Nephron progenitor cell (in vitro differentiated cells): ENCODE measurements around the gene ZNF711.
"Not testable (repeated sequence)": the region's sequence is repeated elsewhere in the genome, so short reads cannot be mapped to it uniquely, and the experiment has no call there.

Experiments used
- DNase-seq: peaks from one replicate; pipeline ENCODE4 v3.0.0; 2021
- H3K27ac Mint-ChIP-seq: 2 replicates; pipeline ENCODE4 v1.8.0; 2021; ENCODE audit warnings: mild to moderate bottlenecking, moderate library complexity, mixed read lengths
- H3K27me3 Mint-ChIP-seq: 2 replicates; pipeline ENCODE4 v1.8.0; 2021; ENCODE audit warnings: mild to moderate bottlenecking, low read depth, mixed read lengths; ENCODE audit not compliant: poor library complexity
- H3K36me3 Mint-ChIP-seq: 2 replicates; pipeline ENCODE4 v1.8.0; 2021; ENCODE audit warnings: low read depth, mixed read lengths
- H3K4me1 Mint-ChIP-seq: 2 replicates; pipeline ENCODE4 v1.8.0; 2021; ENCODE audit warnings: mixed read lengths
- H3K4me3 Mint-ChIP-seq: 2 replicates; pipeline ENCODE4 v1.8.0; 2021; ENCODE audit warnings: mild to moderate bottlenecking, moderate library complexity, mixed read lengths
- H3K9me3 Mint-ChIP-seq: 2 replicates; pipeline ENCODE4 v1.8.0; 2021; ENCODE audit warnings: mild to moderate bottlenecking, moderate library complexity, mixed read lengths
- TF ChIP-seq, protein P1 (sequence below): fragments of 200-600 bp; sonication (generic); IDR thresholded peaks from 2 replicates; pipeline ENCODE4 v1.5.0; 2021; ENCODE audit warnings: antibody characterized with exemption

ZNF711 gene

DNA sequence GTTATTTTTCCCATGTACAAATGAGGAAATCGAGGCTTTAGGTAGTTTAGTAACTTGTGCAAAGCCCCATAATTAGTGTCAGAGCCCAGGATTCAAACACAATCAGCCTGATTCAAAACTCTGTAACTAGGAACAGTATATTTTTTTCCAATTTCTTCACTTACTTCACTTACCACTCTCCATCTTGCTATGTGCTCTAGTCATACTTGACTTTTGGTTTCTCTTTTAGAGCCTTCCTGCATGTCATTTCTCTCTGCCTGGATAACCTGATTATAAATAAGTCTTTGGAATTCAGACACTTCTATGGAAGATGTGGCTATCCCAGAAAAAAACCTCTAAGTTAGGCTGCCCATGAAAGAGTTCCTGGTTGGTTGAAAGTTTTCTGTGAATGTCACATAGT is 22.4 kb upstream of the ZNF711 start:
- DNase-seq = no peak
- H3K4me1 Mint-ChIP-seq = peaks cover 4% of the 10 kb centered on the region
- no peak overlapping the region for H3K4me3 Mint-ChIP-seq
- TF ChIP-seq, protein P1, sequence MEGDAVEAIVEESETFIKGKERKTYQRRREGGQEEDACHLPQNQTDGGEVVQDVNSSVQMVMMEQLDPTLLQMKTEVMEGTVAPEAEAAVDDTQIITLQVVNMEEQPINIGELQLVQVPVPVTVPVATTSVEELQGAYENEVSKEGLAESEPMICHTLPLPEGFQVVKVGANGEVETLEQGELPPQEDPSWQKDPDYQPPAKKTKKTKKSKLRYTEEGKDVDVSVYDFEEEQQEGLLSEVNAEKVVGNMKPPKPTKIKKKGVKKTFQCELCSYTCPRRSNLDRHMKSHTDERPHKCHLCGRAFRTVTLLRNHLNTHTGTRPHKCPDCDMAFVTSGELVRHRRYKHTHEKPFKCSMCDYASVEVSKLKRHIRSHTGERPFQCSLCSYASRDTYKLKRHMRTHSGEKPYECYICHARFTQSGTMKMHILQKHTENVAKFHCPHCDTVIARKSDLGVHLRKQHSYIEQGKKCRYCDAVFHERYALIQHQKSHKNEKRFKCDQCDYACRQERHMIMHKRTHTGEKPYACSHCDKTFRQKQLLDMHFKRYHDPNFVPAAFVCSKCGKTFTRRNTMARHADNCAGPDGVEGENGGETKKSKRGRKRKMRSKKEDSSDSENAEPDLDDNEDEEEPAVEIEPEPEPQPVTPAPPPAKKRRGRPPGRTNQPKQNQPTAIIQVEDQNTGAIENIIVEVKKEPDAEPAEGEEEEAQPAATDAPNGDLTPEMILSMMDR = no peak
- H3K27ac Mint-ChIP-seq = no peak overlapping the region
- H3K36me3 Mint-ChIP-seq = no peaks in the 10 kb centered on the region
- H3K27me3 Mint-ChIP-seq = no peaks in the 10 kb centered on the region
- H3K9me3 Mint-ChIP-seq = peaks cover 27% of the 10 kb centered on the region

DNA sequence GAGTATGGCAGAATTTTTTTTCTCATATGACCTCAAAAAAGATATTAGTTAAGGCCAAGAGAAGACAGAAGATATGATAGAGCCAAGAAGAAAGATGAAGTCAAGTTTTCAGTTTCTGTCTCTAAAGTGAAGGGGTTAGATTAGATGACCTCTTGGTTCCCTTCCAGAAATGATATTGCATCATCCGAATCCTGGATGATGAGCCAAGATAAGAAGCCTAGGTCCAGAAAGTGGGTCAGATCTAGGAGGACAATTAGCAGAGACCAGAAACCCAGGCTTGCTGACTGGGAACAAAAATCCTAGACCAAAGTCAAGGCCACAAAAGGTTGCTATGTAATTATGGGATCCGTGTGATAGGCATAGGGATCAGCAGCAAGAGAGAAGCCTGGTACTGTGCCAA is 20.4 kb upstream of the ZNF711 start:
- TF ChIP-seq, protein P1 = no peak
- Mint-ChIP-seq H3K9me3 (peaks cover 27% of the 10 kb centered on the region), H3K27me3 (no peaks in the 10 kb centered on the region), H3K36me3 (no peaks in the 10 kb centered on the region), H3K27ac (no peak overlapping the region), H3K4me1 (no peaks in the 10 kb centered on the region), H3K4me3 (no peak overlapping the region)
- DNase-seq = no peak

- H3K36me3 Mint-ChIP-seq = peaks cover 6% of the 10 kb centered on the region
- TF ChIP-seq, protein P1 = no peak
- peaks cover 27% of the 10 kb centered on the region for H3K9me3 Mint-ChIP-seq
- no peak for DNase-seq
- H3K27me3 Mint-ChIP-seq = no peaks in the 10 kb centered on the region
- peak overlapping the region; percentile 94 for H3K4me3 Mint-ChIP-seq
- H3K27ac Mint-ChIP-seq = no peak overlapping the region
- H3K4me1 Mint-ChIP-seq = peaks cover 23% of the 10 kb centered on the region
These were observed 636 bp upstream of the ZNF711 start for GRCh38 chrX:85243155-85243554.

DNA sequence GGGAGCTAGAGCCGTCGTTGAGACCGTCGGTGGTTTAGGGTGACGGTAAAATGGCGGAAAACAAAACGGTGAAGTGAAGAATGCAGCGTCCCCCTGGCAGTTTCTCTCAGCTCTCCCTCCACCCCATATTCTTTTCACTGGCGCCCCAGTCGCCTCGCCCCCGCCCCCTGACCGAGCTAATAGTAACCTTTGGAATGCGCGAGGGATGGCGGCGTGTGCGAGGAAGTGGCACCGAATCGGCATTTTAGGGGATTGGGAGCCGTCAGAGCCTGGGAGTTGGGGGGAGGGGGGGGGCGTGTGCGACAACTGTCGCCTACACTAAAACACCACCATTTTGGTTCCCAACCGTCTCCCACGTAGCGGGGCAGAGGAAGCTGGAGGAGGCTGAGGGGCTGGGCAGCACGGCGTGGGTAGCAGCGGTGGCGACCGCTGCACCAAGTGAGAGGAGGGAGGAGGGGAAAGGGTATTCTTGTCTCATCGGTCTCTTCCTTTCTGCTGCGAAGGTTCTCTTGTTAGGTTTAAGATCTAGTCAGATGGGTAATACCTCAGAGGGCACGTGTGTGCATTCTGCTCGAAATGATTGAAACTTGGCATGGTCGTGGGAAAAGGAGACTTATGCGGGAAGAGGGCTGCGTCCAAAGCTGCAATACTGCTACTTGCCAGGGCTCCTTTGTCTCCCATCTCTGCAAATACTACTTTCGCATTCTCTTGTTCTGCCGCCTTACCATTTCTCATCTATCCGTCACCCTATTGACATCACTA is 840 bp downstream of the ZNF711 start:
- Mint-ChIP-seq H3K36me3 (peaks cover 21% of the 10 kb centered on the region), H3K27me3 (no peaks in the 10 kb centered on the region), H3K4me3 (peak overlapping the region; percentile 94), H3K27ac (peak overlapping the region; percentile 98), H3K4me1 (peaks cover 23% of the 10 kb centered on the region), H3K9me3 (peaks cover 26% of the 10 kb centered on the region)
- TF ChIP-seq, protein P1 = no peak
- DNase-seq = peak; percentile 51

DNA sequence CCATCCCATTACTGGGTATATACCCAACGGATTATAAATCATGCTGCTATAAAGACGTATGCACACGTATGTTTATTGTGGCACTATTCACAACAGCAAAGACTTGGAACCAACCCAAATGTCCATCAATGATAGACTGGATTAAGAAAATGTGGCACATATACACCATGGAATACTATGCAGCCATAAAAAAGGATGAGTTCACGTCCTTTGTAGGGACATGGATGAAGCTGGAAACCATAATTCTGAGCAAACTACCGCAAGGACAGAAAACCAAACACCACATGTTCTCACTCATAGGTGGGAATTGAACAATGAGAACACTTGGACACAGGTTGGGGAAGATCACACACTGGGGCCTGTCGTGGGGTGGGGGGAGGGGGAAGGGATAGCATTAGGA is 41.5 kb downstream of the ZNF711 start:
- not testable (repeated sequence) for H3K4me1 Mint-ChIP-seq, H3K27ac Mint-ChIP-seq, H3K27me3 Mint-ChIP-seq, H3K36me3 Mint-ChIP-seq, DNase-seq, H3K4me3 Mint-ChIP-seq
- H3K9me3 Mint-ChIP-seq = peaks cover 53% of the 10 kb centered on the region

DNA sequence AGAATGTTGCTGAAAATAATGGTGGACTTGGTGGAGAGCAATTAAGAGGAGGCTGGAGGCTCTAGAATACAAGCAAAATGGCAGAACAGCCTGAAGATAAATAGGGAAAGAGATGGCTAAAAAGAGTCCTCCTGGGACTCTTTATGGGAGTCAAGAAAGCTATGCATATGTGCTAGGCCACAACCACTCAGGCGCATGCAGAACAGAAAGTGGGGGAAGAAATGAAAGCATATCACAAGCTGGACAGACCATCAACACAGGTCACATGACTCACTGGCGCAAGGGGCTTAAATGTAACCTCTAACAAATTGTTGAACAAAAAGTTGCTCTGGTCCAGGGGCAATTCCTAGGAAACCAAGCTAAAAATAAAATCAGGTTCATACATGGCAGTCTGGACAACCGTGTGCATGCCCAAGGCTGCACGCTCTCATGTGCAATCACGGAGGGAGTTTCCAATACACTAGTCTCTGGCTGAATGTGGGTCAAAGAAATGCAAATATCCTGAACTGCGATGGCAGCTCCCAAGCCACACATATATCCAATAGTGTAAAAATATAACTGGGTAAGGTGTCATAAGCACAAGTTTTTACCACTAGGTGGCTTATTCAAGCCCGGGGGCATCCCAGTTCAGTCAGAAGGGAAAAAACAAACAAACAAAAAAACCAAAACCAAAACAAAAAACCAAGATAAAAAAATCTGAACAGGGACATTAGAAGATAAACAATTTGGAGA is 45.4 kb downstream of the ZNF711 start:
- Mint-ChIP-seq H3K27me3 (no peaks in the 10 kb centered on the region), H3K4me3 (no peak overlapping the region), H3K27ac (no peak overlapping the region), H3K36me3 (peaks cover under 1% of the 10 kb centered on the region), H3K4me1 (no peaks in the 10 kb centered on the region), H3K9me3 (peaks cover 66% of the 10 kb centered on the region)
- TF ChIP-seq, protein P1 = no peak
- no peak for DNase-seq
